AG09309 (cell line): ENCODE results near the gene DOCK9.

Experiments used
- DNase-seq: peaks from one replicate; pipeline ENCODE4 v3.0.0-alpha.2; 2010; ENCODE audit warnings: low read depth
- H3K4me3 ChIP-seq: 2 replicates; pipeline ENCODE4 v1.5.1; 2011; ENCODE audit warnings: mild to moderate bottlenecking, low read depth, low read length, moderate library complexity; ENCODE audit not compliant: control insufficient read depth
- TF ChIP-seq, protein P1 (sequence below): IDR thresholded peaks from 2 replicates; pipeline ENCODE4 v1.5.1; 2011; ENCODE audit warnings: mild to moderate bottlenecking, low read depth, low read length, inconsistent platforms; ENCODE audit not compliant: insufficient read depth, control insufficient read depth; ENCODE audit errors: missing control alignments

DOCK9 gene

DNA sequence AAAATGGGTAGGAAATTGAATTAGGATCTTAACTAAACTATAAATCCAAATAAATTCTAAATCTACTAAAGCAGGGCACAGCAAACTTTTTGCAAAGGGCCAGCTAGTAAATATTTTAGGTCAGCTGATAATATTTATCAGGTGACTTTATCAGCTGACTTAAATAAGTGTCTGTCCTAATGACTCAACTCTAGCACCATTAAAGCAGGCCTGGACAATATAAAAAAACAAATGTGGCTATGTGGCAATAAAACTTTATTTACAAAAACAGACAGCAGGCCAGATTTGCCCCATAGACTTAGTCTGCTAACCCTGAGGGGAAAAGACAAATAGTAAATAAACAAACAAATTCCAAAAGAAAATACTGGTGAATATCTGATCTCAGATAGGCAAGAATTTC lies 27.7 kb upstream of the DOCK9 start:
- TF ChIP-seq, protein P1, sequence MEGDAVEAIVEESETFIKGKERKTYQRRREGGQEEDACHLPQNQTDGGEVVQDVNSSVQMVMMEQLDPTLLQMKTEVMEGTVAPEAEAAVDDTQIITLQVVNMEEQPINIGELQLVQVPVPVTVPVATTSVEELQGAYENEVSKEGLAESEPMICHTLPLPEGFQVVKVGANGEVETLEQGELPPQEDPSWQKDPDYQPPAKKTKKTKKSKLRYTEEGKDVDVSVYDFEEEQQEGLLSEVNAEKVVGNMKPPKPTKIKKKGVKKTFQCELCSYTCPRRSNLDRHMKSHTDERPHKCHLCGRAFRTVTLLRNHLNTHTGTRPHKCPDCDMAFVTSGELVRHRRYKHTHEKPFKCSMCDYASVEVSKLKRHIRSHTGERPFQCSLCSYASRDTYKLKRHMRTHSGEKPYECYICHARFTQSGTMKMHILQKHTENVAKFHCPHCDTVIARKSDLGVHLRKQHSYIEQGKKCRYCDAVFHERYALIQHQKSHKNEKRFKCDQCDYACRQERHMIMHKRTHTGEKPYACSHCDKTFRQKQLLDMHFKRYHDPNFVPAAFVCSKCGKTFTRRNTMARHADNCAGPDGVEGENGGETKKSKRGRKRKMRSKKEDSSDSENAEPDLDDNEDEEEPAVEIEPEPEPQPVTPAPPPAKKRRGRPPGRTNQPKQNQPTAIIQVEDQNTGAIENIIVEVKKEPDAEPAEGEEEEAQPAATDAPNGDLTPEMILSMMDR: no peak
- DNase-seq: no peak
- H3K4me3 ChIP-seq: no peak overlapping the region

GRCh38 chr13:99004978-99005377 lies 27.1 kb upstream of the DOCK9 start:
- no peak overlapping the region for H3K4me3 ChIP-seq
- TF ChIP-seq, protein P1: no peak
- no peak for DNase-seq

- TF ChIP-seq, protein P1: no peak
- H3K4me3 ChIP-seq: no peak overlapping the region
- DNase-seq: no peak
These were observed 26.1 kb upstream of the DOCK9 start for GRCh38 chr13:99003851-99004471.

GRCh38 chr13:99003186-99003585 lies 25.3 kb upstream of the DOCK9 start:
- TF ChIP-seq, protein P1: no peak
- no peak overlapping the region for H3K4me3 ChIP-seq
- DNase-seq: no peak

GRCh38 chr13:99002172-99002710 lies 24.4 kb upstream of the DOCK9 start:
- no peak overlapping the region for H3K4me3 ChIP-seq
- no peak for DNase-seq
- TF ChIP-seq, protein P1: no peak

GRCh38 chr13:99000137-99000536 lies 22.3 kb upstream of the DOCK9 start:
- H3K4me3 ChIP-seq: no peak overlapping the region
- no peak for DNase-seq
- TF ChIP-seq, protein P1: no peak
